Skeletal muscle tissue (tissue), 4 donors: ENCODE results near the gene MYO10. TPM values are rescaled to one million over a fixed set of nuclear protein-coding genes. Genes with fewer than 3 reads are reported as not detected.

Experiments used
- H3K27ac ChIP-seq: one replicate; pipeline ENCODE4 v1.7.0; 2013; ENCODE audit warnings: mild to moderate bottlenecking, low read depth, low read length, inconsistent platforms
- H3K27me3 ChIP-seq, 3 donors: one replicate each; pipeline ENCODE4 v1.7.0; 2013; ENCODE audit warnings: low read length in 3 of 3; ENCODE audit not compliant: control insufficient read depth in 3 of 3, insufficient read depth in 3 of 3
- H3K36me3 ChIP-seq, 3 donors: one replicate each; pipeline ENCODE4 v1.7.0; 2013; ENCODE audit warnings: low read length in 3 of 3; ENCODE audit not compliant: control insufficient read depth in 3 of 3, insufficient read depth in 3 of 3
- H3K4me1 ChIP-seq, 3 donors: one replicate each; pipeline ENCODE4 v1.7.0; 2013; ENCODE audit warnings: low read length in 3 of 3, mild to moderate bottlenecking in 3 of 3; ENCODE audit not compliant: control insufficient read depth in 3 of 3, insufficient read depth in 3 of 3
- H3K4me3 ChIP-seq, 3 donors: one replicate each; pipeline ENCODE4 v1.7.0; 2013; ENCODE audit warnings: low read length in 3 of 3
- H3K9ac ChIP-seq, 3 donors: one replicate each; pipeline ENCODE4 v1.7.0; 2013; ENCODE audit warnings: low read length in 3 of 3, mild to moderate bottlenecking in 3 of 3, moderate library complexity in 2 of 3, low read depth in 1 of 3
- H3K9me3 ChIP-seq, 3 donors: one replicate each; pipeline ENCODE4 v1.7.0; 2013; ENCODE audit warnings: low read length in 3 of 3; ENCODE audit not compliant: control insufficient read depth in 3 of 3
- total RNA-seq: library from RNA; depleted of rRNA; stranded (reverse); fragments of >200 nt; gene quantifications from one replicate; pipeline ENCODE4 v1.2.3, GENCODE V29; 2014
- donor health status: Osteomylitis.

Gene MYO10
- total RNA-seq, 1 donor from 2014 or later, result 27.1 TPM

DNA sequence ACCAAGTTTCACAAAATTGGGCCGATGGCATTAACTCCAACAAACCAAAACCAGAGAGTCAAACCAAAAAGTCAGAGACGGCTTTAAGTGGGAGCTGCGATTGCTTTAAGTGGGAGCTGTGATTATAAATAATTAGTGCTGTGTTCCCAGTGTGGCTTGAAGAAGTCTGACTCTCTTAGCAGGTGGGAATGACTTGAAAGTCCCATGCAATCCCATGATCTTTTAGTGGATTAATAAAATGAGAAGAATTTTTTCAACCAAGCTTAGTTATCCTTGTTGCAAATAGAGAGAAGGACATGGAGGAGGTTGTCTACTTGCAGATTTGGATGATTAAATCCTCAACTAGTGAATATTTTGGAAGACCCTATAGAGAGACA, 68.5 kb downstream of the MYO10 start:
- H3K4me1 ChIP-seq, result peaks cover 3 to 15% (median 4%) of the 10 kb centered on the region in 3 donors
- H3K27ac ChIP-seq, result no peak overlapping the region
- H3K4me3 ChIP-seq, result no peak overlapping the region
- no peak overlapping the region for H3K9ac ChIP-seq
- H3K9me3 ChIP-seq, result no peaks in the 10 kb centered on the region
- no peaks in the 10 kb centered on the region for H3K36me3 ChIP-seq
- H3K27me3 ChIP-seq, result no peaks in the 10 kb centered on the region

DNA sequence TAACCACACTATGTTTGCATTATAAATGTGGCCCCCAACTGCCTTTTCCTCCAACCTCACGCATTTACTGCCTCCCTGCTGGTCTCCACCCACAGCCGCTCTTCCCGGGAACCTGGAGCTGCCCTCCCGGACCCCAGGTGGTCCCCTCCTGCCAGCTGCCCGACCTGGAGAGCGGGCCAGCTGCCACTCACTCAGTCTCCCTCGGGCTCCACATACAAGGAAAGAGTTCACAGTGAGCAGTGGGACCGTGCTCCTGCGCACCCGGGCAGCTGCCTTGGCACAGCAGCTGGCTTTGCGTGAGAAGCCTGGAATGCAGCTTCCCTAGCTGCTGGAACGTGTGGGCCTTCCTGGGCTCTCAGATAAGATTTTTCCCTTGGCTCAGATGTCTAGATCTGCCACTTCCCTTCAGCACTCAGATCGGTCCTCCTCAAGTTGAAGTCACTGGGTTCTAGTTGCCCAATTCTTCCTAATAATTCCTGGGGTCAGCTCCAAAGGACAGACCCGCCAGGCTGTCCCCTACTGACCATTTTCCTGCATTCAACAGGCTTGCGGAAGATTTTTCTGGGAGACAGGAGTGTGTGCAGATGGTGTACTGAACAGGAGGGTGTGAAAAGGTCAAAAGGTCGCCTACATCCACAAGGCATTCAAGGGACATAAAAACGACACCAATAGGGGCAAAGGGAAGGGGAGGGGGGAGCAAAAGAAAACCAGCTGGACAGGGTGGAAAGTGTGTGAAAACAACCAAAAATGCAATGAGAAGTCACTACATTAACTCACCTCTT, 69.1 kb downstream of the MYO10 start:
- Histone ChIP-seq H3K9me3 (no peaks in the 10 kb centered on the region), H3K36me3 (no peaks in the 10 kb centered on the region), H3K27ac (no peak overlapping the region), H3K4me1 (peaks cover 3 to 15% (median 4%) of the 10 kb centered on the region in 3 donors), H3K27me3 (no peaks in the 10 kb centered on the region), H3K9ac (no peak overlapping the region), H3K4me3 (no peak overlapping the region)

DNA sequence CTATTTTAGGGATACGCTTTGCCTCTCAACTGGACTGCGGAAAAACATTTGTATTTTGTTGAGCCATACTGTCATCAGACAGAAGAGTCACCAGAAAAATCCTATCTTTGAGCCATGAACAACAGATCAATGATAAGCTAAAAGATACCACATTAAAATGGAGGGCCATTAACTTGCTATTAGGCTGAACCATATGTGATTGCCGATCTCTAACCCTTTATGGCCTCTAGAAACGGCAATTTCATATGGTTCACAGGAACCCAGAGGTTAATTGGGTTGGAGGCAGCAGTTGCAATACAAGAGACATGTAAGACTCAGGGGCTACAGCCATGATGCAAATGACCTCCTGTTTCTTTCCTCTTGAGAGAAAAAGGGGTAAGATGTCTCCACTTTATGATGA, 69.8 kb downstream of the MYO10 start:
- Histone ChIP-seq H3K4me3 (no peak overlapping the region), H3K36me3 (no peaks in the 10 kb centered on the region), H3K27ac (no peak overlapping the region), H3K4me1 (peaks cover 2 to 10% (median 3%) of the 10 kb centered on the region in 3 donors), H3K9ac (no peak overlapping the region), H3K9me3 (no peaks in the 10 kb centered on the region), H3K27me3 (no peaks in the 10 kb centered on the region)

DNA sequence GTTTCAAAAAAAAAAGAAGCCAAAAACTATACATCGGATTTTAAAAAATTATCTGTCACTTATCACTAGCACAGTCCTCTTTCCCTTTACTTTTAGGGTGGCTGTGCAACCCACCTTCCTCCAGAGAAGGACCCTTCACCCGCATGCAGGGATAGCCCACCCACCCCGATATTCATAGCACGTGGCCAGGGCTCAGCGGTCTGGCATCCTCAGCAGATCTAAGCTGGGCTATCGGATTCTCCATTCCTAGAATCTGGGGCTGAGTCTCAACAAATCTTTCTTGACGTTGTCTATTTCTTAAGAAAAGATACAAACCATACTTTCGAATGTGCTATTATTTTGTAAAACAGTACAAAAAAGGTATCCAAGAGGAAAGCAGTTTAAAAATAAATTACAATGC, 70.9 kb downstream of the MYO10 start:
- H3K27me3 ChIP-seq, result no peaks in the 10 kb centered on the region
- H3K4me1 ChIP-seq, result peaks cover 2 to 8% (median 3%) of the 10 kb centered on the region in 3 donors
- no peak overlapping the region for H3K9ac ChIP-seq
- no peaks in the 10 kb centered on the region for H3K36me3 ChIP-seq
- H3K4me3 ChIP-seq, result no peak overlapping the region
- H3K9me3 ChIP-seq, result no peaks in the 10 kb centered on the region
- H3K27ac ChIP-seq, result no peak overlapping the region

DNA sequence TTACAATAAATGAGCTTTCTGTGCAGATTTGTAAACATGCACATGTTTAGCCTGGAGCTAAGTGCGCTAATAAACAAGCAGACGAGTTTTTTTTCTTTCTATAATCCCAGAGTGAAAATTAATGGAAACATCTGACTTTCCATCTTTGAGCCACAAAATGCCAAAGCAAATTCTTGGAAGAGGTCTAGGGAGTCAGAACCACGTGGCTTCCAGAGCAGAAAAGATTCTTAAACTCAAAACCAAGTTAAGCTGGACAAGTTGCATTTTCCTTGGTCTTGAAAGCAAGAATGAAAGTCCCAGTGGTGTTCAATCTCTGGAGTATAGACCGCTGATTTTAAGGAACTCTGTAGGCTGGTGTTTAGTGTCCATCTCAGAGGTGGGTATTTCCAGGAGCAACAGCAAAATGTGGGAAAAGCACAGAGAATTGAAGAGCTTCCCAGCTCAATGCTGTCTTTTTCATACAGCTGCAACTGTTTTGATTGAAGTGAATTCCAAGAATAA, 71.4 kb downstream of the MYO10 start:
- H3K9me3 ChIP-seq, result no peaks in the 10 kb centered on the region
- H3K9ac ChIP-seq, result no peak overlapping the region
- no peak overlapping the region for H3K4me3 ChIP-seq
- H3K36me3 ChIP-seq, result no peaks in the 10 kb centered on the region
- peaks cover 2 to 8% (median 3%) of the 10 kb centered on the region in 3 donors for H3K4me1 ChIP-seq
- no peak overlapping the region for H3K27ac ChIP-seq
- no peaks in the 10 kb centered on the region for H3K27me3 ChIP-seq

DNA sequence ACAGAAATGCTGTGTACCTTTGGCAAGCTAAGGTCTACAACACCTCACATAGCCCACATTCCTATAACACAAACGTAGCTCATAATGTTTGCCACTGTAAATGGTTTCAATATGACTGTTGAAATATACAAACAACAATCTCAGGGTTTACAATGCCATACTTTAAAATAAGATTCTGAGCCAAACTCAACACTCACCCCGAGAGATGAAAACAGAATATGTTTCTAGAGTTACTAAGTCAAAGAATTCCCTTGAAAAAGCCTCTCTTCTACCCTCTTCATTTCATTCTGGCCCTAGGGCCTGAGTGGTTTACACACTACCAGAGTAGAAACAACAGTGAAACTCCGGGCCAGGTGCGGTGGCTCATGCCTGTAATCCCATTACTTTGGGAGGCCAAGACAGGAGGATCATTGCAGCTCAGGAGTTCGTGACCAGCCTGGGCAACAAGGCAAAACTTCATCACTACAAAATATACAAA, 72.6 kb downstream of the MYO10 start:
- no peak overlapping the region for H3K27ac ChIP-seq
- H3K9me3 ChIP-seq, result peaks cover 0 to 4% (median 2%) of the 10 kb centered on the region in 3 donors
- H3K36me3 ChIP-seq, result no peaks in the 10 kb centered on the region
- H3K4me1 ChIP-seq, result peaks cover 2 to 8% (median 3%) of the 10 kb centered on the region in 3 donors
- H3K27me3 ChIP-seq, result no peaks in the 10 kb centered on the region
- H3K9ac ChIP-seq, result no peak overlapping the region
- H3K4me3 ChIP-seq, result no peak overlapping the region

DNA sequence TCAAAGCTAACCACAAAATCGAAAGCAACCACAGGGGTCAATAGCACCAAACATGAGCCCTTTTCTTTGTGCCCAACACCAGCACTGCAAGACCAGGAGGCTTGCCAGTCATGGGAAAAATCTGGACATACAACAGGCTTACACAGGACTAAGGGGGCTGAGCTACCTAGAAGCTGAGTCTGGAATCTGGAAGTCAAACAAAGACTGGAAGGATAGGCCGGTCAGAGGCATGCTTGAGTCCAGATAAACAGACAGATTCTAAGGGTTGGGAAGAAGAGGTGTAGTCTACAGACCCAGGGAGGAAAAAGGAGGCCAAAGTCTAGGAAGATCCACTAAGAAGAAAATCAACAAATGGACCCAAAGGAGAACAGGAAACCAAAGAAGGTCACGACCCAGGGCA, 73.3 kb downstream of the MYO10 start:
- H3K4me3 ChIP-seq, result no peak overlapping the region
- H3K4me1 ChIP-seq, result peaks cover 2 to 8% (median 3%) of the 10 kb centered on the region in 3 donors
- H3K36me3 ChIP-seq, result no peaks in the 10 kb centered on the region
- no peak overlapping the region for H3K27ac ChIP-seq
- H3K9ac ChIP-seq, result no peak overlapping the region
- no peaks in the 10 kb centered on the region for H3K27me3 ChIP-seq
- H3K9me3 ChIP-seq, result peaks cover 0 to 4% (median 2%) of the 10 kb centered on the region in 3 donors

DNA sequence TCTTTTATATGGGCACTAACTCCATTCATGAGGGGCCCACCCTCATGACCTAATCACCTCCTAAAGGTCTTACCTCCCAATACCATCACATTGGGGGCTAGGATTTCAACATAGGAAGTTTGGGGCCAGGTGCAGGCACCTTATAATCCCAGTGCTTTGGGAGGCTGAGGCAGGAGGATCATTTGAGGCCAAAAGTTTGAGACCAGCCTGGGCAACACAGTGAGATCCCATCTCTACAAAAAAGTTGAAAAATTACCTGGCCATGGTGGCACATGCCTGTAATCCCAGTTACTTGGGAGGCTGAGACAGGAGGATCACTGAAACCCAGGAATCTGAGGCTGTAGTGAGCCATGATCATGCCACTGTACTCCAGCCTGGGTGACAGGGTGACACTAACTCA, 76.7 kb downstream of the MYO10 start:
- Histone ChIP-seq H3K36me3 (no peaks in the 10 kb centered on the region), H3K27me3 (no peaks in the 10 kb centered on the region), H3K27ac (no peak overlapping the region), H3K4me1 (no peaks in the 10 kb centered on the region), H3K9ac (no peak overlapping the region), H3K4me3 (no peak overlapping the region), H3K9me3 (peaks cover 0 to 4% (median 2%) of the 10 kb centered on the region in 3 donors)

DNA sequence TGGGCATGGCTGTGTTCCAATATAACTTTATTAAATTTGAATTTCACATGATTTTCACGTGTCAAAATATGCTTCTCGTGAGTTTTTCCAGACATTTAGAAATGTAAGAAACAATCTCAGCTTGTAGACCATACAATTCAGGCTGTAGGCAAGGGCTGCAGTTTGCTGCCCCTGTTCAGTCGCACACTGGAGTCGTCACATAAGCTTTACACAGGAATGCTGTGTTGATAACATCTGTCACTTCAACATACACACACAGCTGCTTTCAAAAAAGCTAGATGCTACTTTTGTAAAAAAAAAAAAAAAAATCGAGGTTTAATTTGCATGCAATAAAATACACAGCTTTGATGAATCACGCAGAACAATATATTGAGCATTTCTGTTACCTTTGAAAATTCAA, 77.9 kb downstream of the MYO10 start:
- no peak overlapping the region for H3K27ac ChIP-seq
- H3K36me3 ChIP-seq, result no peaks in the 10 kb centered on the region
- H3K27me3 ChIP-seq, result no peaks in the 10 kb centered on the region
- H3K9ac ChIP-seq, result no peak overlapping the region
- H3K9me3 ChIP-seq, result peaks cover 0 to 4% (median 2%) of the 10 kb centered on the region in 3 donors
- no peak overlapping the region for H3K4me3 ChIP-seq
- H3K4me1 ChIP-seq, result no peaks in the 10 kb centered on the region

DNA sequence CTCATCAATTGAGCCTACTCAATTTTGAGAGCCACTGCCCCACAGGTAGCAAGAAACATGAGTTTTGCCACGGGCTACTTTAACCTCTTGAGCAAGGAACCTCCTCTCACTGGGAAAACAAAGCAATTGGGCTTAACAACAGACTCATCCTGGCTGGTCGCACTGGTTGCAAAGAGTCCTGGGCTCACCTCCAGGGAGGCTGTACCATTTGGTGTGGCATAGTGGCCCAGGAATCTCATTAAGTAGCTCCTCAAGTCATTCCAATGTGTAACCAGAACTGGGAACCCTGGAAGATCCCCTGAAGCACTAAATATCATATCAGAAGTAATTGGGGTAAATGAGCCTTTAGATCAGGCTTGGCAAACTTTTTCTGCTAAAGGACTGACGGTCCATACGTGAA, 78.5 kb downstream of the MYO10 start:
- Histone ChIP-seq H3K4me3 (no peak overlapping the region), H3K36me3 (no peaks in the 10 kb centered on the region), H3K27me3 (no peaks in the 10 kb centered on the region), H3K4me1 (no peaks in the 10 kb centered on the region), H3K9ac (no peak overlapping the region), H3K9me3 (peaks cover 0 to 4% (median 2%) of the 10 kb centered on the region in 3 donors), H3K27ac (no peak overlapping the region)
